Right ventricle myocardium inferior (tissue), 1 donor: ENCODE measurements around the gene NME7. TPM values are rescaled to one million over a fixed set of nuclear protein-coding genes. Genes with fewer than 3 reads are reported as not detected.
A peak's percentile ranks its signal among the peaks of the same experiment; 100 is the strongest.
"Not testable (repeated sequence)": the region's sequence is repeated elsewhere in the genome, so short reads cannot be mapped to it uniquely, and the experiment has no call there.

ENCODE experiments used
- ATAC-seq: fragments of 200-7000 bp; cut with Tn5 transposase; one replicate; pipeline ENCODE4 v1.9.1; 2020; ENCODE audit warnings: mild to moderate bottlenecking, moderate library complexity
- DNase-seq: peaks from one replicate; pipeline ENCODE4 v3.0.0; 2021; ENCODE audit errors: missing footprints
- intact Hi-C: fragments of 100-400 bp; cut with DNase I; formaldehyde crosslinking; loops from one replicate; pipeline ENCODE4 v1.11.0; 2022
- total RNA-seq: library from RNA; stranded (reverse); fragmentation: NEBNext Ultra II Directional; extraction: Animal tissue kit (Norgen Biotek cat#: 25700); gene quantifications from one replicate; pipeline ENCODE4 v1.2.1, GENCODE V29; 2021
- donor health status: DM: no; HTN: yes; CAD: no; lungs with severe emphysema.

Gene NME7
- total RNA-seq, 1 donor from 2014 or later, result 10.1 TPM

DNA sequence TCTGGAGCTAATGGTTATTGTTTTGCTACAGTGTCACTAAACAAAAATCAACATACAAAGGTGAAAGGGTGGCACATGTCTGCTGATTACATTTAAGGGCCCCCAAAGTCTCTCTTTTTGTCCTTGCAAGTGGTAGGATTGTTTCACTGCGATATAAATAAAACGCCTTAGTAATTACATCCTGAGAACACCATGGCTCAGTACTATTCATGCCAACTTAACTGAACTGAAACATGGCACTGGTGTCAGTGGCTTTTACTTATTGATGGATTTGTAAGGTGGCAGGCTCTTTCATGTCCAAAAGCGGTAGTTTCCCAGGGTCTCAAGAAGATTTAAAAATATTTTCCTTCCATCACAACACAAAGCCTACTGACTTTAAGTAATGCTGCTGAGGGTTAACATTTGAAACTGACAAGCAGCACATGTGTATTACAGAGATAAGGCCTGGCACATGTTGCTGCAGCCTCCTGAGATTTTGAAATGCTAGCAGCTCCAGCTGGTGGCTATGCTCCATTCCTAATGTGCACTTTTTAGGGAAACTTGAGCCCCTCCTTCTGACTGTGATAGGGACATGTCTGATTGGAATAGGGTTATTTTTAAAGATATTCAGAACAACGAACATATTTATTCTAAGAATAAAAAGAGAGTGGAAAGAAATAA, 174.3 kb downstream of the NME7 start:
- ATAC-seq (peak; percentile 94), DNase-seq (no peak)
- intact Hi-C loops, result loop anchor here (10.0 kb wide), 1 partner anchor 589 kb away; no protein-coding TSS in a partner anchor

DNA sequence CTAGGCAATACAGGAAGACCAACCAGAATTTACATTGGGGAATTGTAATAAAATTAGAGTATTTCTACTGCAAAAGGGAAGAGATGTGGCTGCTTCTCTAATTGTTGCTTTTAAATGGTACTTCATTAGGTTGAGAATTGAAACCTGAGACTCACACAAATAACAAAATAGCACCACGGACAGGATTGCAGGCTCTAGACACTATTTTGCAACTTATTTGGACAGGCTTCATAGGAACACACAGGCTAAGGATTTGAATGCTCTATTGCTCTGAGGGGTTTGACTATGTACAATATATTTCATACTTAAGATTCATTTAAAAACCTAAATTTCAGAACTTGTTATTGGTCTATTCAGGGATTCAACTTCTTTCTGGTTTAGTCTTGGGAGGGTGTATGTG, 181.5 kb downstream of the NME7 start:
- no peak for ATAC-seq
- no peak for DNase-seq
- intact Hi-C loops, result no loop called here

DNA sequence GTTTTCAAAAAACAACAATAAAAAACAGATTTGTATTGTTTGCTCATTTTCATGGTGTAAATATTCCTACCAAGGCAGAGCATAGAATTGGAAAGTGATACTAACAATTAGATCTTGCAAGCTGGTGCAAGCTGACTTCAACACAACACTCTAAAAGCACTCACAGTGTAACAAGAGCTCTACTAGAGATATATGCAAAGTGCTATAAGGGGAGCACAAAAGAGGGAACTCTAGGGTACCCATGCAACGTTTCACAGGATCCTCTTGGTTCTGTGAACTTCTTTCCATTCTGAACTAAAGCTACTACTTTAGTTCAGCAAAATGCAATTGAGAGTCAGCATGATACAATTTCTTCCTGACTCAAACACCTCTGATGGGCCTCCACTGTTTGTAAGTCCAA, 182.8 kb downstream of the NME7 start:
- intact Hi-C loops, result no loop called here
- no peak for DNase-seq
- no peak for ATAC-seq

DNA sequence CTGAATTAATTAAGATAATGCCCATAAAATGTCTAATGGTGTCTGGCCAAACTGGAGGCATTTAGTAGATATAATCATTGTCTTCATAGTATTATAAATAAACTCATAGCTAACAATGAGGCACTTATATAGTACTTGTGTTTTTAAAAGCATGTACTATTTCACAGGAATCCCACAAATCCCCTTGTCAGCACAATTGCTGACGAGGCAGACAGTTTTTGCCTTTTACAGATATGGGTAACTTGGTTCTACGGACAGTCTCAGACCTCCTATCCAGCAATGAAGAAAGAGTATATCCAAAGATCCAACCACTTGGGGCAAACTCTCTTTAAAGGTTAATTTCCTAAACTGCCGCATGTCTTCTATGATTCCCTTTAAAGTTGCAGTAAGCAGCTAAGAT, 187.4 kb downstream of the NME7 start:
- DNase-seq (no peak), ATAC-seq (no peak)
- intact Hi-C loops, result no loop called here

GRCh38 chr1:169179431-169179830, 188.2 kb downstream of the NME7 start:
- DNase-seq, ATAC-seq, intact Hi-C loops: not testable (repeated sequence)

GRCh38 chr1:169175461-169175860, 192.1 kb downstream of the NME7 start:
- no peak for DNase-seq
- no peak for ATAC-seq
- intact Hi-C loops, result no loop called here

DNA sequence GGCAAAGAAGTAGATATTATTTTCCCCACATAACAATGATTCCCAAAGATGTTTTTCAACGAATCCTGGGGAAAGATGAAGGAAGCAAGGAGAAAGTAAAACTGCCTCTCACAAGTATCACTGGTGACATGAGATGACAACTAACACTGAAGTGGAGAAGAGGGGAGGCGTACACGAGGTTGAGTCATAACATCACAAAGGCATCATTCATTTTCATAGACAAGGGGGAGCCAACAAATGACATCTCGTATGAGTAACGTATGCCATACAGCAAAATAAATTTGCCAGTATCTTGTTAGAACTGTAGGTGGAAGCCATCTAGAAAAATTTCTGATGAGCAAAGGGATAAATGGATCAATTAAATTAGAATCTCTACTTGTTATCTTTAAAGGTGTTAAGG, 204.5 kb downstream of the NME7 start:
- DNase-seq (no peak), ATAC-seq (no peak)
- intact Hi-C loops, result no loop called here

DNA sequence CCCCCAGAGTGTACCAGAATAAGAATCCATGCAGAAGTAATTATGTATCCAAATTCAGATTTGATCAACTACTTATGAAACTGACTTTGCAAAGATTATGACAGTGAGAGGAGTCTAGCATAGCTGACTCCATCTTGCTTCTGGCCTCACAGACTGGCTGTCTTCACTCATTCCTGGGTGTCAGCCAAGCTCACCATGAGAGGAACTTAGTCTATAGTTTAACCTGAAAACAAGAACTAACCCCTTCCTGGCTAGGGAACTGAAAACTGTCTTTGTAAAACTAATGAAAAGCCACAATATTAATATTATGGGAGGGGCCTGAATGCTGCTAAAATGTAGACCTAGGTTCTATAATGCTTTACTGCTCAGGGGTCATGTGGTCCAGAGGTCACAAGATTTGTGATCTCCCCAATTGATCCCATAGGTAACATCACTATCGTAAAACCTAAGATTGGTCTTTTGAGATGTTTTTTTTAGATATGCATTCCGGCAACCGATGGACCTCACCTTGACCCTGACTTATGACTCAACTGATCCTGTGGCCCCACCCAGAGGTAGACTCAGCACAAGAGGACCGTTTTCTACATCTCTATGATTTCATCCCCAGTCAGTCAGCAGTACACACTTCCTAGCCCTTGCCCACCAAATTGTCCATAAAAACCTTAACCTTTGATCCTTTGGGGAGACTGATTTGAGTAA, 206.0 kb downstream of the NME7 start:
- intact Hi-C loops, result no loop called here
- ATAC-seq (no peak), DNase-seq (no peak)

- ATAC-seq (peak; percentile 48), DNase-seq (no peak)
- intact Hi-C loops, result no loop called here
Measured at GRCh38 chr1:169160845-169161495, 206.6 kb downstream of the NME7 start.

DNA sequence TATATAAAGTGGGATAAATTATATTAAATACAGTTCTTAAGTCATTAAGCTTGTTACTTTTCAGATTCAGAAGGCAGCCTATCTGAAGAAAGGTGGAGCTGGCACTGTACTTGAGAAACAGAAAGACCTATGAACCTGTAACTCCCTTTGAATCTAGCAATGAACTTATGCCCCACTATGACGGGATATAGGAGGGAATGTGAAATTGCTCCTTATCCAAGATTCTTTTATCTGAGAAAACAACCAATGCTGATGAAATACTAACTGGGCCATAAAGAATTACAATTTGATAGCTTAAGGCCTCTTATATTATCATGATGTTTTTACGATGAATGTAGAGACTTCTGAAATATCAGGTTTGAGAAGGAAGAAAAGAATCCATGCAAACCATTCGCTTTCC, 211.0 kb downstream of the NME7 start:
- DNase-seq (no peak), ATAC-seq (no peak)
- intact Hi-C loops, result no loop called here

- intact Hi-C loops, result no loop called here
- ATAC-seq (peak; percentile 70), DNase-seq (no peak)
Measured at GRCh38 chr1:169155675-169156074, 211.9 kb downstream of the NME7 start.

DNA sequence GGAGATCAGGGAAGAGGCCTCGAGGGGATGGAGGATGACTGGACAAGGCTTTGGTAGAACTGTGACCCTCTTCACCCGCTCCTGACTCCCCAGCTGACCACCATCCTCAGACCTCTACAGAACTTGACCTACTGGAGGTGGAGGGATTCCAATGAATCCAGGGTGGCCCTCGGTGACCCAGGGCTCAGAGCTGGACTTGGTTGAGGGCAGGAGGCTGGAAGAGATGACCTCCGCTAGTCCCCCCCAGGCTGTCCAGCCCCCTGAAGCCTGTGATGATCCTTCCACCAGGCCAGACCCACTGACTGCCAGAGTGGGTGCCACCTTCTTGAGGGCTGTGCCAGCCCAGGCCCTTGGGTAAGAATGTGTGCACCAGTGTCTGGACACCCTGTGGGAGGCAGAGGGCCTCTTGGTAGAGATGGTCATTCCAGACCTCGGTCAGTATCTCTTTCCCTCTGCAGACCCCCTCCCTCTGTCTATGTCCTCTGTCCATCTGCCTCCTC, 216.2 kb downstream of the NME7 start:
- ATAC-seq, result no peak
- intact Hi-C loops, result no loop called here
- DNase-seq, result no peak

- no peak for ATAC-seq
- intact Hi-C loops, result no loop called here
- DNase-seq, result no peak
Measured at GRCh38 chr1:169150641-169151337, 216.8 kb downstream of the NME7 start.

- no peak for ATAC-seq
Measured at GRCh38 chr1:169149555-169150286, 217.9 kb downstream of the NME7 start.

DNA sequence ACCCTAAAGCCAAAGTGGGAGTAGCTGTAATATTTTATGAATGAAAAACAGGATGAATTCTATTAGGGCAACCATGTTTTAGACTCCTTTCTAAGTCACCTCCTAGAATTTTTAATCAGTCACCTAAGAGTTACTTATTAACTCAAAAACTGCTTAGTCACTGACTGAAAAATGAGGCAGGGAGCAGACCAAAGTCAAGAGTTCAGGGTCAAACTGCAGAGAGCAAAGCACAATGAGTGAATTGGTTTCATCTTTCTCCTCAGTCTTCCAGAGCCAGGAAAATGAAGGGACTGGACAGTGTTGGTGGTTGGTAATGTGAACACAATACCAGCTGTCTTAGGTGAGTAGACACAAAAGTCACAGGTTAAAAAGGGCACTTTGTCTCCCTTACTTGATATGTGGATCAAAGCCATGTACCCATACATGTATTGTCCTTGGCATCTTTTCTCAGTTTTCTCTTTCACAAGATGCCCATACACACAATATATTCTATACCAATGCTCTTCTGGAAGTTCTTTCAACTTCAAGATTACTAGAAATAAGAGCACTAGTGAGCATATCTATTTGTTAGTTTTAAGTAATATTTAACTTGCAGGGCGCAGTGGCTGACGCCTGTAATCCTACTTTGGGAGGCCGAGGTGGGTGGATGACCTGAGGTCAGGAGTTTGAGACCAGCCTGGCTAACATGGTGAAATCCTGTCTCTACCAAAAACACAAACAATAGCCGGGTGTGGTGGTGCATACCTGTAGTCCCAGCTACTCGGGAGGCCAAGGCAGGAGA, 218.9 kb downstream of the NME7 start:
- ATAC-seq (no peak), DNase-seq (no peak)
- intact Hi-C loops, result no loop called here

More at GRCh38 chr1:169149555-169150286, 217.9 kb downstream of the NME7 start:
- DNase-seq, result no peak
- intact Hi-C loops, result no loop called here

- DNase-seq (no peak), ATAC-seq (no peak)
- intact Hi-C loops, result no loop called here
Measured at GRCh38 chr1:169146576-169147214, 220.9 kb downstream of the NME7 start.

DNA sequence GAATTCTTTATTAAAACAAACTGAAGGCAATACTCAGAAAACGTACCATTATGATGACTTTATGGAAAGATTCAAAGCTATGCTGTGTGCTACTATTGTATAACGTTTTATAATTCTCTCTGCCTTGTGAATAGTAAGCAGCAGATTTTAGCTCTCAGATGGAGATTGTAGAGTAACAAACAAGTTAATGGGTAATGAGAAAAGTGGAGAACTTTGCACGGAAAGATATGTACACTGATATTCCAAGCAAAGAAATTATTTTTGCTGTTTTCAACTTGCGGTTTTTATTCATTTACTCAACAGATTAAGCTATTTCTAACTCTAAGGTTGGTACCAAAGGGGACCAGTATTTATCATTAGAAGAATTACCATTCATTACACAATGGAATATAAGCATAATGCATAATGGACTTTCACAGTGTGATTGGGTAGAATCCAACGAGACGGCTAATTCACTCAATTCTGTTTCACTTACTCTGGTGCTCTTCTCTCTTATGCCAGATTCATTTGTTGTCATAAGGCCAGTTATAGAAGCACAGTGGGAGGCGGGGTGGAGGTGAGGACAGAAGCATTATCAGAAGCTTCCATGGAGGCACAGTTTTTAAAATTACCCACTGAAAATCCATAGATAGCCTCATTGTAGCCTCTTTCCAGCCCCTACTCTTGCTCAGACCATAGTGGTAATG, 222.5 kb downstream of the NME7 start:
- intact Hi-C loops, result no loop called here
- DNase-seq (no peak), ATAC-seq (no peak)
